Measurements from ENCODE around the gene ARHGAP19.

- TF ChIP-seq CTCF (conservative IDR thresholded peaks at IDR 0.05) (no peak), ZFX (IDR thresholded peaks at IDR 0.05) (no peak)
These were observed 107.5 kb downstream of the ARHGAP19 start for GRCh38 chr10:97184971-97185325.
